NCI-H1048 (cell line): Measurements from ENCODE around the gene RRAGB.
"Not testable (repeated sequence)": the region's sequence is repeated elsewhere in the genome, so short reads cannot be mapped to it uniquely, and the experiment has no call there.

Experiments used
- DNase-seq: peaks from one replicate; lab custom pipeline; 2025; lab: John Stamatoyannopoulos, UW

The RRAGB gene

DNA sequence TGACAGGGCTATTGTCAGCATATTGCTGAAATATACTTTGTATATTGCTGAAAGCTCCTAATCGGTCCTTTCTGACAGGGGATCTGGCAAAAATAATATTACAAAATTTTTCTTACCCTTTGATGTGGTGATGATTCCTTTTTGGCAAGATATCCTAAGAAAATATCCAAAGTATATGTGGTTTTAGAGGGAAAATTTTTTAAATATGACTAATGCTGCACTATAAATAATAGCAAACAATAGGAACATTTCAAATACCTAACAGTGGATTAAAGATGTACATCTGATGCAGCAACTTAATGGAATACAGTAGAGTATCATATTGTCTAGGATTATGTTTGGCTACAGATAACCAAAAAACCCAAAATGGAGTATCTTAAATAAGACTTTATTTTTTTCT lies 49.6 kb downstream of the RRAGB start:
- DNase-seq: no peak

DNA sequence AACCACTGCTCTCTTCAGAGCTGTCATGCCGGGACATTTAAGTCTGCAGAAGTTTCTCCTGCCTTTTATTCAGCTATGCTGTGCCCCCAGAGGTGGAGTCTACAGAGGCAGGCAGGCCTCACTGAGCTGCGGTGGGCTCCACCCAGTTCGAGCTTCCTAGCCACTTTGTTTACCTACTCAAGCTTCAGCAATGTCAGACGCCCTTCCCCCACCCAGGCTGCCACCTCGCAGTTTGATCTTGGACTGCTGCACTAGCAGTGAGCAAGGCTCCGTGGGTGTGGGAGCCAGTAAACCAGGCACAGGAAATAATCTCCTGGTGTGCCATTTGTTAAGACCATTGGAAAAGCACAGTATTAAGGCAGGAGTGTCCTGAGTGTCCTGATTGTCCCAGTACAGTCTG lies 56.9 kb downstream of the RRAGB start:
- not testable (repeated sequence) for DNase-seq

DNA sequence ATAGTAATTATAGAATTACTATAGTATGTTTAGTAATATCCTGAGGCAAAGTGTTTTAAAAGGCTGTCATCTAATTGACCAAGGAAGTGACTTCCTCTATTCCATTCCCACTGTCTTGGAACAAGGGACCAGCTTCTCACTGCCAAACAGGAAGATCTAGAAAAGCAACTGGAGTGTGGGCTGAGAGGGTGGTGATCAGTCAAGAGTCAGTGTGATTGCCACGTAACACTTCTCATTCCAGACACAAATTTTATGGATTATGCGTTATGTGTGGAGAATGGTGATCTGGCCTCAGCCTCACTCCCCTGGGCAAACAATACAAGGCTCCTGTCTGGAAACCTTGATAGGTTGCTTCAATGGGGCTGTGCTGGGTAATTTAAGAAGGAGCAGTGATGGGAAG lies 60.0 kb downstream of the RRAGB start:
- no peak for DNase-seq

DNA sequence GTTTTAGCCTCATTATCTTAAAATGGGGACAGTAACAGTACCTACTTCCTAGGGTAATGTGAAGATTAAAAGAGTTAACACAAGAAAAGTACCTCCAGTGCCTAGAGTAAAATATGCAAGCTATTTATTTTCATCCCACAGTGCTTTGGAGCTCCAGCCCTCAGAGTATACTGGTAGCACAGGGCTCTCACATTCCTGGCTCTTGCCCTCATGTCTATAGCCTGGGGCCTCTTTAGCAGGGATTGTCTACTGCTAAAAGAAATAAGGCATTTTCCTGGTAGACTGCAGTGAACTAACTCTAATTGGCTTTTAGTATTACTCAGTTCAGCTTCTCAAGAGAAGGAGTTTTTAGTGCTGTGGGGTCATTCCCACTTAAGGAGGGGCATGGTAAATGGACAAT lies 60.8 kb downstream of the RRAGB start:
- no peak for DNase-seq

DNA sequence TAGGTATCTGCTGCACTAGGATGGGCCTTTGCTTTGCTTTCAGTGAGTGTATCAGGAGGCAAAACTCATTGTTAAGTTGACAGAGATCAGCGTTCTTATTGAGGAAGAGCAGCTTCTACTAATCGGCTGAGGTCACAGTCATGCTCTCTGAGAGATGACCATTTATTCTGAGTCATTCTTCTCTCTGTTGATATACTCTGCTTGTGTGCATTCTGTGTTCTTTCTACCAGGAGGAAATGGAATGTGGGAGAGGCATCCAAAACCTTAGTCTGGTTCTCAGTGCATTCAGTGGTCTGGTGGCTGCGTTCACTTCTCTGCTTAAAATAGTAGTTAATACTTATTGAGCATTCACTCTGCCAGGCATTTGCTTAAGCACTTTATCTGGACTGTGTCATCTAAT lies 66.2 kb downstream of the RRAGB start:
- DNase-seq: no peak

DNA sequence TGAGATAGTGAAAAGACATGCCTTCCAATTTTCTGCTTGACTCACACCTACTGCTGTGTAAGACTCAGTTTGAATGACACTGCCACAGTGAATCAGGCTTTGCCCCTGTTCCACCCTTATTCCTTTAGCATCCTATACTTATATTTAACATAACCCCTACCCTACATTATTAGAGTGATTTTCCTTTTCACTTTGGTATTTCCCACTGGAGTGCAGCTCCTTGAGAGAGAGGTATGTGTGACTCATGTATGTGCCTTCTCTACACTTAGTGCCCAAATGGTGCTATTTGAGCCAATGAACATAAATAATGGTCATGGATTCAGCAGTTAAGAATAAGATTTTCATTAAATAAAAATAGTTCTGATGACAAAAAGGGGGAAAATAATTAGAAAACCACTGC lies 69.5 kb downstream of the RRAGB start:
- DNase-seq: no peak

DNA sequence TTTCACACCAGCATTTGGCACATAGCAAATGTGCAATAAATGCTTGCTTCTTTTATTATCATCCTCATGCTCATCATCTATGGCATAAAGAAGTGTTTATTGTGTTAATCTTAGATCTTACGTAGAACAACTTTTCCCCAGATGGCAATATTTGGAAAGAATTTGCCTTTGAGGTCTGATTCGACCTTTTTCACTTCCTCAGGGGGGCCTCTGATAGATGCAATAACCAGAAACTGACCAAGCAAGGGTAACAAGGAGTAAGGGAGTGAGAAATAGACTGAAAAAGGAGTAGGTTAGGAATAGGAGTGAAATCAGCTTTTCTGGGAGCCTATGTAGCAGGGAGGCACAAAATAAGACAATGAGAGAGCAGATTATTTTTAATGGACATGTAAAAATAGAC lies 70.2 kb downstream of the RRAGB start:
- DNase-seq: no peak

DNA sequence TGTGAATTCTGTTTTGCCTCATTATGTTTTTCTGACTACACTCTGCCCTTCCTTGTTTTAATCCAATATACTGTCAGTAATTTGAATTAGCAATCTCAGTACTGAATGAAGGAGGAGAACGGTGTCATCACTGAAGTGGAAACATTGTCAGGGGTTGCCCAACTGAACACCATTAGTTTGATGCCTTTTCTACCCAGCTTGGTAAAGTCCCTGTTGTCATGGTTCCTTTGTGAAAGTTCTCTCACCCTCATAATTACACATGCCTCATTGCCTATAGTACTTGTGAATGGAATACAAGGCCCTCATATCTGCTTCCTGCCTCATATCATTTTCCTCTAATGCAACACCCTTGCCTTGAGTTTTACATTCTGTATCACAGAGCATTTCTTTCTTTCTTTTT lies 76.9 kb downstream of the RRAGB start:
- DNase-seq: no peak

DNA sequence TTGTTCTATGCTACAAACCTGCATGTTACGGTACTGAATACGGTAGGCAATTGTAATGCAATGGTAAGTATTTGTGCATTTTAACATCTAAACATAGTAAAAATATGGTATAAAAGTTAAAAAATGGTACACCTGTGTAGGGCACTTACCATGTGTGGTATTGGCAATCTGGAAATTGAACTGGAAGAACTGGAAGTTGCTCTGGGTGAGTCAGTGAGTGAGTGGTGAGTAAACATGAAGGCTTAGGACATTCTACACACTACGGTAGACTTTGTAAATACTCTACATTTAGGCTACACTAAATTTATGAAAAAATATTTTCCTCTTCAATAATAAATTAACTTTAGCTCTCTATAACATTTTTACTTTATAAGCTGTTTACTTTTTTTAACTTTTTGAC lies 78.9 kb downstream of the RRAGB start:
- no peak for DNase-seq

DNA sequence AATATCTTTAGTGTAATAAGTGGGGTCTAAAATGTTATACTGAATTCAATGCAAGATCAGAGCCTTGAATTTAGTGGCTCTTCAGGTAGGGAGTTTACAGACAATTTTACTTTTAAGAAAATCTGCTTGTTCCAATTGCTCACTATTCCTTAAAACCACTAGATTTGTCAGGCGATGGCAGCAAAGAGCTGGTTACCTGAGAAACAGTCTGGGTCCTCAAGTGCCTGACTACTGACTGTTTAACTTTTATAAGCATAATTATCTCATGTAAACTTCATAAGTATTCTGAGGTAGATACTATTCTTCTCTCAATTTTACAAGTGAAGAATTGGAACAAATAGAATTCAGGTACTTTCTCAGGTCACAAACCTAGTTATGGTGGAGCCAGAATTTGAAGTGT lies 84.3 kb downstream of the RRAGB start:
- no peak for DNase-seq
